HG02981 (cell line): ENCODE data around the gene RPL5.
A peak's percentile ranks its signal among the peaks of the same experiment; 100 is the strongest.

Experiments
- ATAC-seq: cut with Tn5 transposase; IDR thresholded peaks from one replicate; pipeline ENCODE4 v1.9.1; 2021; ENCODE audit warnings: mild to moderate bottlenecking, moderate library complexity; ENCODE audit not compliant: unreplicated experiment

Gene RPL5

DNA sequence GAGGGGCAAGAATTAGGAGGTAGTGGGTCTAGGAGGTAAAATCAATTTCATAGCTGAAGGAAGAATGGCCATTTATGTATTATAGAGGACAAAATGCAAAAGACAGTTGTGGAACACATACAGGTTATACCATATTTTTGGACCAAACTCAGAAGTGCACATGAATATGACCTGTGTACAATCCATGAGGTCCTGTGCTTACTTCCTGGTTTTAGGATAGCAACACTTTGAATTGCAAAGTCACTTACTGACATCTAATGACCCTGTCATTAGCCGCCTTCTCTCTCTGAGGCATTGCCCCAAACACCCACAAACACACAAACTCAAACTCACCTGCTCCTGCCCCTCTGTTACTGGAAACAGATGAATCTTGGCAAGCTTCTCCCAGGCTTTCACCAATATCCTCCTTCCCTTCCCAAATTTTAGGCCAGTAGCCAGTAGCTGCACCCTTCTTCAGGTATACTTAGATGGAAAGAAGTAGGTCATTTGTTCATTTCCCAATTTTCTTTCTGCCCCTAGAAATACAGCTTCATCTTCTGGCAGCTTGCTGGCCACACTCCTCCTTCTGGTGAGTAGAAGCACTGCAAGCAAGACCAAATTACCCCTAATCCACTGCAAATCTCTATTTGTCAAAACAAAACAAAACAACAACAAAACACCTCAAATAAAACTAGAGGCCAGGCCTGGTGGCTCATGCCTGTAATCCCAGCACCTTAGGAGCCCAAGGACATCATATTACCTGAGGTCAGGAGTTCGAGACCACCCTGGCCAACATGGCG is 13.7 kb upstream of the RPL5 start:
- ATAC-seq = peak; percentile 78

DNA sequence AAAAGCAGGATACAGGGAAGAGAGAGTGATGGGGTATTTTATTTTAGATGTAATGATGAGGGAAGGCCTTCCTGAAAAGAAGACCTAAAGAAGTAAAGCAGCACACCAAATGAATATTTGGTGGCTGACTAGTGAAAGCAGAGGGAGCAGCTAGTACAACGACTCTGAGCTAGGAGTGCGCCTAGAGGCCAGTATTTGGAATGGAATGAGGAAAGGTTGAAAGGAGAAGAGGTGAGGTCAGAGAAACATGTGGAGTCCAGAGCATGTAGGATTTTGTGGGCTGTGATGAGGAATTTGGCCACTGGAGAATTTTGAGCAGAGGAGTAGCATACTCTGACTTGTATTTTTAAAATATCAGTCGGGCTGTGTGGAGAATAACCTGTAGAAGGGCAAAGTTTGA is 11.8 kb upstream of the RPL5 start:
- ATAC-seq = no peak

DNA sequence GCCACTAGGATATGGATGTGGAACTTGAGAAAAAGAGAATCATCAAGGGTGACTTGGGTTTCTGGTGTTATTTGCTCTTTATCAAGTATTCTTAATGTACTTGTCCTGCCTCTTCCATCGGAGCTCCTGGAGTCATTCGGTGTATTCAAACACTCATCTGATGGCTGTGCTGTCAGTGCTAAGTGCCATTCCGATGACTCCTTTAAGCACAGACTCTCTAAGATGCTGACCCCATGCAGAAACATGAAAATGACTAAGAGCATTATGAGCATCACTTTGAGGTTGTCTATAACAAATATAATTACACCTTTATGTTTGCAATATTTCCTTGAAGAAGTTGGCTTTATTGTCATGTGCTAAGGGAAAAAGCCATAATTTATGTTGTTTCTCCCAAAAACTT is 11.3 kb upstream of the RPL5 start:
- no peak for ATAC-seq

DNA sequence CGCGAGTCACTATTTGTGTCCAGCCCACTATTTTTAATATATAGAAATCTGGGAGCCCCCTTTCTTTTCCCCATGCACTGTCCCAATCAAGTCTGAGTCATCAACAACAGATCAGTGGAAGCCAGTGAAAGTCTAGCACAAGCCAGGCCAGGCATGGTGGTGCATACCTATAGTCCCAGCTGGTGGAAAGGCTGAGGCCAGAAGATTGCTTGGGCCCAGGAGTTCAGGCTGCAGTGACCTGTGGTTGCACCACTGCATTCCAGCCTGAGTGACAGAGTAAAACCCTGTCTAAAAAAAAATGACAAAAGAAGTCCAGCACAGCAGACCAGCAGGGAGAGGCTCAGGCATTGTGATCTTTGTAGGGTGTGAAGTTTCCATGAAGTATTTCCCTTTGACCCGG is 9.0 kb upstream of the RPL5 start:
- no peak for ATAC-seq

DNA sequence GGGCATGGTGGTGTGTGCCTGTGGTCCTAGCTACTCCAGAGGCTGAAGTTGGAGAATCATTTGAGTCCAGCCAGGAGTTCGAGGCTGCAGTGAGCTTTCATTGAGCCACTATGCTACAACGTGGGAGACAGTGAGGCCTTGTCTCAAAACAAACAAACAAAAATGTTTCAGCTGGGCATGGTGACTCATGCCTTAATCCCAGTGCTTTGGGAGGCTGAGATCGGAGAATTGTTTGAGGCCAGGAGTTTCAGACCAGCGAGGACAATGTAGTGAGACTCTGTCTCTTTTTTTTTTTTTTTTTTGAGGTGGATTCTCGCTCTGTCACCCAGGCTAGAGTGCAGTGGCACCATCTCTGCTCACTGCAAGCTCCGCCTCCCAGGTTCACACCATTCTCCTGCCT is 5.0 kb upstream of the RPL5 start:
- ATAC-seq = no peak

DNA sequence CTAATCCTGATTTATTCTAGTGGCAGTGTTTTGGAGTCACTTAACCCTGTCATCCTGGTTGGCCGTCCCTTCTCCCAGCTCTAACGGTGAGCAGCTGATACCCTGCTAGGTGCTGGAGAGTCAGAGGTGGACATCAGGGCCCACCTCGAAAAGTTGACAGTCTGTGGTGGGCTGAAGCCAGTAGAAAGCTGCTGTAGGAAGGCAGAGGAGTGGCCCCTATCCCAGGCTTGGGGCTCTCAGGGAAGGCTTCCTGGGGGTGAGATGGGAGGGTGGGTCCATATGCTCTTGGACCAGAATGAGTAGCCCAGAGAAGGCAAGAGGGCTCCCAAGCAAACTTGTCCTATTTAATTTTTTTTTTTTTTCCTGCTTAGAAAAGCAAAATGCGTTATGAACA is 475 bp upstream of the RPL5 start:
- no peak for ATAC-seq

DNA sequence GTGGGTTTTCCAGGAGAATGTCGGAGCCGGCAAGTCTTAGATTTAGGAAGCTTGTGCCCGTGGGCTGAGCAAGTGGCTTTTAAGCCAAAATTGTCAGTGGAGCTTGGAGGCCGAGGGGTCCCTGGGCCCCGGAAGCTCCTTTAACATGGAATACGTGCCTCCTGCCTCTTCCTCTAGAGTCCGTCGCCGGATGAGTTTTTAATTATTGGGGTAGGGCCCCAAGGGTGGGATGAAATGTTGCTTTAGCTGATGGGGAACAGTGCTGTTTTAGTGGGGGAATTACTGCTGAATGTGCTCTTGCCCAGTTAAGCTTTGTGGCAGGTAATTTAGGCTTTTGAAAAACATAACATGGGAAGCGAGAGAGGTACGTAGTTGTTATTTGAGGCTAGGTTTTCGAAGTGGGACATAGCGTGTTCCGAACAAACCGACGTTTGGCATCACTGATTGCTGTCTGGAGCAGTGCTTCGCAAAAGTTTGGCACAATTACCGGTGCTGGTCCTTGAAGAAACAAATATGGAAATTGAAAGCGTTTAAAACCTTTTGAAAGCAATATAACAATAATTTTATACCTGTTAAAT is 786 bp downstream of the RPL5 start:
- no peak for ATAC-seq

DNA sequence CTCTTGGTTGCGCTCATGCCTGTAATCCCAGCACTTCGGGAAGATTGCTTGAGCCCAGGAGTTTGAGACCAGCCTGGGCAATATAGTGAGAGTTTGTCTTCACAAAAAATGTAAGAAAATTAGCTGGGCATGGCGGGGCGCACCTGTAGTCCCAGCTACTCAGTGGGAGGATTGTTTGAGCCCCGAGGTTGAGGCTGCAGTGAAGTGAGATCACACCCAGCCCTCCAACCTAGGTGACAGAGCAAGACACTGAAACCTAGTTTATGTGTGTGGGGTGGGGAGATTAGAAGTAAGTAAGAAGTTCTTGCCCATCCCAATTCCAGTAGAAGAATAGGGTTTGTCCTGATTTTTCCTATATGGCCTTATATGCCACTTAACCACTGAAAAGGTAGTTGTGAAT is 2.0 kb downstream of the RPL5 start:
- no peak for ATAC-seq

DNA sequence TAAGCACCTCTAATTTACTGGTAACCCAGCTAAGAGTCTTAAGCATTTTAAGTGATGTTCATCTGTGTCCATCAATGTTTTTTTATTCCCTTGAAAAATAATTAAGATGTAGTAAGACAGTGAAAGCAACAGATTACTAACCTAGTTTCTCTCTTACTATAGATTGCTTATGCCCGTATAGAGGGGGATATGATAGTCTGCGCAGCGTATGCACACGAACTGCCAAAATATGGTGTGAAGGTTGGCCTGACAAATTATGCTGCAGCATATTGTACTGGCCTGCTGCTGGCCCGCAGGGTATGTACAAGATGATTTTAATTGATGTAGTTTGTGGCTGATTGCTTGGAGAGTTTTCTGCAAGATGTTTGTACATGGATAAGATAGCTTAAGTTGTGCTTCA is 2.8 kb downstream of the RPL5 start:
- no peak for ATAC-seq

DNA sequence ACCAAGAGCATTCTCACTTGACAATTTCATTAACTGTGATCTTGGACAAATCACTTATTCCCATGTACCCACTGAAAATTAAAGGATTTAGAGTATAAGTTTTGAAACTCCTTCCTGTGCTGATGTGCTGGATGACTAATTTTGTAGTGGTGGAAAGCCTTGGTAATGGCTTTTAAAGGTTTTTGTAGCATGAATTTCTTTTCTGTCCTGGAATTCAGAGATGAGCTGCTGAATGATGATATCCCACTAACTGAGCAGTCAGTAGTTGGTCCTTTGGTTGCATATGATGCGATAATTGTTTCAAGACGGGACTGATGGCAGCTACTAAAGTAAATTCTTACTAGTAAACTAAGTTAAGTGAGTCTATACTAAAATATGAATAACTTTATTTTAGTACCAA is 5.2 kb downstream of the RPL5 start:
- ATAC-seq = no peak

DNA sequence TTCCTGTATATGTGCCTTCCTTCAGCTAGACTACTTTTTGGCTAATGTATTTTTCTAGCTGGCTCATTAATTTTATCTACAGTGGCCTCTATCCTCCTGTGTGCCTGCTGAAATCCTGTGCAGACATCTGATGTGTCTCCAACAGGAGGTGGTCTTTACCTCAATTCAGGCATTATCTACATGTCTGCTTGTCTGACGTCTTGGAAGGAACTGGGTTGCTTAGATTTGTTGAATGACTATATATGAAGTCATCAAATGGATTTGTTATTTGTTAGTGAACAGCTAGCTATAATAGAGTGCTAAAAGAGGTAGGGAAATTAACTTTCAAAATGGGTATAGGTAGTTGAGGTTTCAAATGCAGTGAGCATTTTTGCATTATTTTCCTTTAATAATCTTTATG is 6.7 kb downstream of the RPL5 start:
- ATAC-seq = no peak

DNA sequence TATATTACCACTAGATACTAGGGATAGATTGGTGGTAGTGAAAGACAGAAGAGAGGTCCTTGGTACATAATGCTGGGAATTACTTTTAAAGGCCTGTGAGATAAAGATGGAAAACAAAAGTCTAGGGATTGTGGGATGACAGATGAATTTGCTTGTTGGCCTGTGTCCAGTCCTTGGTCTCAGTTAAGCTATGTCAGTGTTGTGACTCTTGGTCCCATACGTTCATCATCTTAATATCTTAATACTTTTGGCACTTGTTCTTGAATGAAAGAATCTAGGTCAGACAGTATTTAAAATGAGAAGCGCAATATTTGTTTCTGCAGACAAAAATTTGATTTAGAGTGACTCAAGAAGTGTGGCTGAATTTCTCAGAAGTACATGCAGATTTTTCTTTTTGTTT is 7.6 kb downstream of the RPL5 start:
- no peak for ATAC-seq

DNA sequence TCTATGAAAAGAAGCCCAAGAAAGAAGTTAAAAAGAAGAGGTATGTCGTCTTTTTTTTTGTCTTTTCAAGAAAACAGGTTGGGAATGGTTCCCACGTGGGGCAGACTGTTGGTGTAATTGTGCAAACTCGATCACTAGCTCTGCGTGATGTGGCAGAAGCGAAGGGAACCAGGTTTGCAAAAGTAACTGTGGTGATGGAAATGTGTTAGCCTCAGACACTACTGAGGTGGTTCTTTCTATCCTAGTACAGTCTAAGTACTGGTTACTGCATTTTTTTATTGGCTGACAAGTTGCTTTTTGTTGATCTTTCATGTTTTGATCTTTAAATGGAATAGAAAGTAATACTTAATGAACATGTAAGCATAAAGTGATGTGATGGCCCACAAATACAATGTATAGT is 8.8 kb downstream of the RPL5 start:
- no peak for ATAC-seq

DNA sequence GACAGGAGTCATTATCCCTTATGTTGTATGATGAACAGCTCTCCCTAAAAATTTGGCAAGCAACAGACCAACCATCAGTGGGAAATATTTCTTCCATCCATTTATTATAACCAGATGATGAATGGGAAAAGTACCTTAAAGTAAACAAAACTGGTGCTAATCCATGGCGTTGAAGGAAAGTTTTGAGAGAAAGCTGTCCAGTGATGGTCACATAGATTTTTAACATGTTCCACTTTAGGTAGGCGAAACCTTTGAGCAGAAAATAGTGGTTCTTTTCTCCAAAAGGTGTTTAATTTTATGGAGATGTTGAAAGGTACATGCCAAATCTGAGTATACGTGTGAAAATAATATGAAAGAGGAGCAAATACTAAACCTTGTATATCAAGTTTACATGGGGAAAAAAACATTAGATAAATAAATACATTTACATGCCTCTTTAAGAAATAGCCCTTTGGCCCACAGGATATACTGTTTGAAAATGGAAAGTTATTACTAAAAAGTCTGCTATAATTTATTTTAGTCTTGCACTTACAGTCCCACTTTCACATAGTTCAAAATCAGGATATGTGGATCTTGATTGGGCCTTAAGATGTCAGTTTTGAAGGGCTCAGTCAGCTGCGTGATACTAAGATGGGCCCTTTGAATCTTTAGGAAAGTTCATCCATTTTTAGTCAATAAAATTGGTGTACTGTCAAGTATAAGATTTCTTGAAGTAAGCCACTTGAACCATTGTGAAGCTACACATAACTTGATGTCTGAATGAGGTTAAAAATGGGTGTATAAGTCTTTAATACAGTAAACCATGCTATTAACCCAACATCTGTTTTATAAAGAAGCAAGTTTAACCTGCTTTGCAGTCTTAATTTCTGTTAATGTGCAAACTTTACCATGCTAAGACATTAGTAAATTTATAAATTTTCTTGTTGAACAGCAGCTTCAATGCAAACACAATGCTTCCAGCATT is 10.5 kb downstream of the RPL5 start:
- no peak for ATAC-seq

DNA sequence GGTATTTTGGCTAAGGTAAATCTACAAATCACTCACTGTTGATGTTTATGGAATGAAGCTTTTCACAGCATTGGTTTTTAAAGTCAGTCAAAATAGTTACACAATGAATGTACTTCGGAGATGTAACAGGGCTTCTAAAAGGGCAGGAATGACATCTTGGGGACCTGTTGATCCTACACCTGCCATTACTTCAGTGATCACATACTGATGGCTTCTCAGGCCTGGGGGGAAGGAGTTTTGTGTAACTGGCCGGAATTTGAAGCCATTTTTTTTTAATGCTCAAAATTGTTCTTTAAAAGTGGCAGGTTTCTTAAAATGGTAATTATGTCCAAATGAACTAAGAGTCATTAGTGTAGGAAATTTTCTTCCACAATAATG is 11.2 kb downstream of the RPL5 start:
- no peak for ATAC-seq

DNA sequence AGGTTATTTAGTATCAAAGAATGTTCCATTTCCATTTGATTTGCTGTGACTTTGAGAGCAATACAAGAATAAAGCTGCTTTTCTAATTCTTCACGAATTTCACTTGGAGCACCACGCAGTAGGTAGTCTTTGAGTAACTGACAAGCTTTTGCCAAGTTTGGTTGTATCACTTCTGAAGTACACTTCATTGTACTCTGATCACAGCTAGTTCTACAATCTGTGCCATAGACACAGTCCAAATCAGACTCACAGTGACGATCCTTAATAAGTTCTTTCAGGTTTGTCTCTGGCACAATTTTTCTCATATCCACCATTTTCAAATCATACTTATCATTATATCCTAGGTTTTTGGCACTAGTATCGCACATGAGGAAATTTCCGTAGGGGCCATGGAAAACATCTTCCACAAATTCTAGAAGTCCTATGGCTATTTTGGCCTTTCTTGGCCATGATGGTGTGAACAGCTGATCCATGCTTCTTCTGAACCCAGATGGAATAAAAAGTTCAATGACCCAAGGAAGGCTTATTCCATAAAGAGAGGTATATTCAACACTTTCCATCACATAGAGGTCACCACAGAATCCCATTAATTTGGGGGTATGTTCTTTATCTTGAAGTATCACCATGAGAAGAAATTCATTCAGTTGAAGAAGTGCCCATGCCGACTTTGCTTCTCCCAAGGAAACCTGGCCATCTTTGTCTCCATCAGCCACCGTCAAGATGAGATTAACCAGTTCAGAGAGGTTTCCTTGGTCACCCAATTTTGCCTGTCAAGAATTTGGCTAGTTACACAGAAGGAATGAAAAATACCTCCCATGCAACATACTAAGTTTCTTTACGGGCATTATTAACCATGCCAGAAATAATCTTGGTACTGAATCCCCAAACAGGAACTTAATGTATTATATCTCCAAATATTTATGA is 11.9 kb downstream of the RPL5 start:
- ATAC-seq = no peak

DNA sequence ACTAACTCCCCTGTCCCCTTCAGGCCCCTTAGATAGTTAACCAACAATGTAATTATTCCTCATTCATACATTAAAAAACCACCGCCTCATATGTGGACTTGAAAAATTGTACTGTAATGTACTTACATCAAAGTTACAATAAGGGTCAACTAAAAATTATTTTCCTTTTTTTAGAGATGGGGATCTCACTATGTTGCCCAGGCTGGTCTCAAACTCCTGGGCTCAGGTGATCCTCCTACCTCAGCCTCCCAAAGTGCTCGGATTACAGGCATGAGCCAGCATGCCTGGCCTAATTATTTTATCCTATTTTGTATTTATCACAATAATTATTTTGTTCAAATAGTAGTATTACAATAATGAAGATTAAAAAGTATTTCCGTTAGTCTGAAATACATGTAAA is 12.6 kb downstream of the RPL5 start:
- ATAC-seq = no peak

DNA sequence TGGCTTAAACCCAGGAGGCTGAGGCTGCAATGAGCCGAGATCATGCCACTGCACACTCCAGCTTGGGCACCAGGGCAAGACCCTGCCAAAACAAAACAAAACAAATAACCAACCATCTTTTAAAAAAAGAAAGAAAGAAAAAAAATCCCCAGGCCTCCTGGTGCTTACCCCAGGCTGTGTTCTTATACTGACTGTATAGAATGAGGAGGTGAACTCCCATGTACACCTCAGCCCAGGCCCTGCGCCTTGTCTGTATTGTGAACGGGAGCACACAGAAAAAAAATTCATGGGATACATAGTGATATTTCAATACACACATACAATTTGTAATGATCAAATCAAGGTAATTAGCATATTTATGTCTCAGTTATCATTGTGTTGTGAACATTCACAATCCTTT is 14.1 kb downstream of the RPL5 start:
- ATAC-seq = no peak

DNA sequence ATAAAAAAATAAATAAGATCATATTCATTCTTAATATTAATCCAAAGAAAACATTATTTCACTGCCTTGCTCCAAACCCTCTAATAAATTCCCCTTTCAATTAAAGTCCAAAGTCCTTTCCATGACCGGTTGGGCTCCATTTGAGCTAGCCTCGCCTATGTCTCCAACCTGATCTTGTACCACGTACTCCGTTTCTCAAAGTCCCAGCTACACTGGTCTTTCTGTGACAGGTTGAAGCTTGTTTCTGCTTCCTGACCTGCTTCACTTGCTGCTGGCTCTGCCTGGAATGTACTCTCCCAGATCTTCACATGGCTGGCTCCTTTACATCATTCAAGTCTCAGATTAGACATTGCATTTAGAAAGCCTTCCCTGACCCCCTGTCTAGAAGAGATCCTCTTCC is 16.4 kb downstream of the RPL5 start:
- ATAC-seq = no peak

DNA sequence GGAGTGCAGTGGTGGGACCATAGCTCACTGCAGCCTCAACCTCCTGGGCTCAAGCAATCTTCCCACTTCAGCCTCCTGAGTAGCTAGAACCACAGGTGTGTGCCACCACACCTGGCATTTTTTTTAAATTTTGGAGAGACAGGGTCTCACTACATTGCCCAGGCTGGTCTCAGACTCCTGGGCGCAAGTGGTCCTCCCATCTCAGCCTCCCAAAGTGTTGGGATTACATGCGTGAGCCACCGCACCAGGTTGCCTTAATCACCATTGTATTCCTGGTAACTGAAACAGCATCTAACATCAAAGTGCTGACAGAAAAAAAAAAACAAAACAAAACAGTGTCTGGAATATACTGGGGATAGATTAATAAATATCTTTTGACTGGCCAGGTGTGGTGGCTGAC is 18.2 kb downstream of the RPL5 start:
- ATAC-seq = no peak

DNA sequence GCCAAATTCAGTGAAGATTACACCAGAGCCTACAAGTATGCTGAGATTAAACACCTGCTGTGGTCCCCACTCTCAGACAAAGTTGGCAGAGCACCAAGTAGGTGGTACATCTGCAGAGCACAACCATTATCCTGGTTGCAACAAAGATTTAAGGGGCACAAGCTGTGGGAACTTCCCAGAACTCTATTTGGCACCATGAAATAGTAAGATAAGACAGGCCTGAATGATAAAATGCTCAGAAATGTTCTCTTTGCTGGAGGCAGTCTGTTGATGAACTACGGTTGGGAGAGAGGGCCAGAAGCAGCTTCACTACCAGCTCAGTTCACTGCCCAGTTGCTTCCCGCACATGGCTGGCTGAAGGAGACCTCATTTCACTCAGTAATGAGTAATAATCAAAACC is 19.9 kb downstream of the RPL5 start:
- ATAC-seq = no peak
